DND-41 (cell line): ENCODE data around the gene C5.

Experiments
- CTCF ChIP-seq: IDR thresholded peaks from 2 replicates; pipeline ENCODE4 v1.5.1; 2012; ENCODE audit warnings: borderline replicate concordance, low read length, moderate library complexity, mild to moderate bottlenecking; ENCODE audit not compliant: poor library complexity, severe bottlenecking; ENCODE audit errors: extremely low read depth
- EZH2 ChIP-seq: IDR thresholded peaks from 3 replicates; pipeline ENCODE4 v1.6.1; 2012; ENCODE audit warnings: borderline replicate concordance, low read depth, mild to moderate bottlenecking, moderate library complexity, low read length, inconsistent platforms; ENCODE audit not compliant: severe bottlenecking

- TF ChIP-seq CTCF, result no peak
- no peak for TF ChIP-seq EZH2
Observed at GRCh38 chr9:120904978-120905301, 145.1 kb downstream of the C5 start.
